Astrocyte (in vitro differentiated cells and primary cell): ENCODE results near the gene LAMB4. TPM values are rescaled to one million over a fixed set of nuclear protein-coding genes. Genes with fewer than 3 reads are reported as not detected.

Source experiments
- DNase-seq: peaks from one replicate; pipeline ENCODE4 v3.0.0-alpha.2; 2010; ENCODE audit warnings: low read depth
- FAIRE-seq: peaks from 2 replicates; lab custom pipeline; 2011; peaks lifted over from hg19 to GRCh38; lab: Jason Lieb, UNC
- H2AFZ ChIP-seq: 2 replicates; pipeline ENCODE4 v1.6.0; 2012; ENCODE audit warnings: low read depth, low read length, inconsistent platforms
- H3K27ac ChIP-seq: 2 replicates; pipeline ENCODE4 v1.5.1; 2011; ENCODE audit warnings: low read depth, low read length, inconsistent platforms
- H3K27me3 ChIP-seq: 2 replicates; pipeline ENCODE4 v1.6.0; 2011; ENCODE audit warnings: low read length, inconsistent platforms; ENCODE audit not compliant: insufficient read depth
- H3K36me3 ChIP-seq: 2 replicates; pipeline ENCODE4 v1.5.1; 2011; ENCODE audit warnings: low read length, inconsistent platforms; ENCODE audit not compliant: insufficient read depth
- H3K4me1 ChIP-seq: 2 replicates; pipeline ENCODE4 v1.5.1; 2011; ENCODE audit warnings: low read length, inconsistent platforms; ENCODE audit not compliant: insufficient read depth
- H3K4me2 ChIP-seq: 2 replicates; pipeline ENCODE4 v1.6.0; 2012; ENCODE audit warnings: low read length, inconsistent platforms
- H3K4me3 ChIP-seq: 2 replicates; pipeline ENCODE4 v1.5.1; 2011; ENCODE audit warnings: low read depth, mild to moderate bottlenecking, low read length, inconsistent platforms; ENCODE audit not compliant: insufficient read depth
- H3K79me2 ChIP-seq: 2 replicates; pipeline ENCODE4 v1.6.0; 2012; ENCODE audit warnings: mild to moderate bottlenecking, low read length, inconsistent platforms; ENCODE audit not compliant: insufficient read depth
- H3K9ac ChIP-seq: 2 replicates; pipeline ENCODE4 v1.6.0; 2012; ENCODE audit warnings: mild to moderate bottlenecking, low read length, inconsistent platforms
- H3K9me3 ChIP-seq: 2 replicates; pipeline ENCODE4 v1.5.1; 2012; ENCODE audit warnings: low read depth, mild to moderate bottlenecking, low read length, inconsistent platforms; ENCODE audit not compliant: insufficient read depth
- H4K20me1 ChIP-seq: 2 replicates; pipeline ENCODE4 v1.6.0; 2012; ENCODE audit warnings: low read length, inconsistent platforms; ENCODE audit not compliant: insufficient read depth
- H3K27ac Mint-ChIP-seq: one replicate; pipeline ENCODE4 v1.8.0; 2021; ENCODE audit warnings: mild to moderate bottlenecking, mixed read lengths; ENCODE audit not compliant: unreplicated experiment
- H3K27me3 Mint-ChIP-seq: one replicate; pipeline ENCODE4 v1.8.0; 2021; ENCODE audit warnings: low read depth, mixed read lengths; ENCODE audit not compliant: unreplicated experiment
- H3K36me3 Mint-ChIP-seq: one replicate; pipeline ENCODE4 v1.8.0; 2021; ENCODE audit warnings: low read depth, mixed read lengths; ENCODE audit not compliant: unreplicated experiment
- H3K4me1 Mint-ChIP-seq: one replicate; pipeline ENCODE4 v1.8.0; 2021; ENCODE audit warnings: low read depth, mixed read lengths; ENCODE audit not compliant: unreplicated experiment
- H3K4me3 Mint-ChIP-seq: one replicate; pipeline ENCODE4 v1.8.0; 2021; ENCODE audit warnings: mild to moderate bottlenecking, moderate library complexity, mixed read lengths; ENCODE audit not compliant: unreplicated experiment
- H3K9me3 Mint-ChIP-seq: one replicate; pipeline ENCODE4 v1.8.0; 2021; ENCODE audit warnings: mild to moderate bottlenecking, mixed read lengths; ENCODE audit not compliant: unreplicated experiment
- EZH2 ChIP-seq: IDR thresholded peaks from 2 replicates; pipeline ENCODE4 v1.6.1; 2012; ENCODE audit warnings: mild to moderate bottlenecking, low read length, inconsistent platforms; ENCODE audit not compliant: insufficient read depth
- total RNA-seq: library from RNA; stranded (reverse); gene quantifications from 2 replicates; pipeline ENCODE4 v1.2.1, GENCODE V29; 2021
- TF ChIP-seq, protein P1 (sequence below): IDR thresholded peaks from 2 replicates; pipeline ENCODE4 v1.5.1; 2011; ENCODE audit warnings: low read depth, mild to moderate bottlenecking, inconsistent platforms, low read length, moderate library complexity; ENCODE audit not compliant: insufficient read depth

Gene LAMB4
- total RNA-seq, 1 donor from 2014 or later = 0.16 TPM

DNA sequence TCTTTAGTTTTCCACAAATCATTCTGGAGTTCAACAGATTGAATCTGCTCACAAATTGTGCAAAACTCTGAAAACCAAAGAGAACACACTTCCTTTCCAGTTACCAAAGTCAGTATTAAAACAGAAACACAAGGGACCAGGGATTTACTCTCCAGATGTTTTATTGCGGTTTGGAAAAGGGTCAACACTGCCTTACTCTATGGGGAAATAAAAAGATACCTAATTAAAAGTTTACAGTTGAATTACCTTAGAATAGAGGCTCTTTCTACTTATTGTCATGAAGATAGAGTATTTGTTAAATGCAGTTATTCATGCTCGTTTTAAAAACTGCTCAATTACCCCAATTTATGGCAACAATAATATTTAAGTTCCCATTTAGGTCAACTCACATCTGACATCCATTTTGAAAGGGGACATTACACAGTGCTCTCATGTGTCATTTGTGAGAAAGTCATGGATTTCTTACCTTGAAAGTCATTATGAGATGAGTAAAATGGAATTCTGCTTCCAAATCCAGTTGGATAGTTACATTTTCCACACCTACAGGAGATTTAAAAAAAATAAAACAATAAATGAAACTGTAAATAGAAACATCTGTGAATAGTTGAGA is 135.6 kb downstream of the LAMB4 start:
- H3K4me3 ChIP-seq = no peak overlapping the region
- peaks cover 26% of the 10 kb centered on the region for H3K36me3 Mint-ChIP-seq
- H3K27me3 ChIP-seq = no peaks in the 10 kb centered on the region
- peaks cover 71% of the 10 kb centered on the region for H3K36me3 ChIP-seq
- H3K27ac Mint-ChIP-seq = peak overlapping the region; percentile 92
- peaks cover 71% of the 10 kb centered on the region for H3K79me2 ChIP-seq
- H3K27ac ChIP-seq = peak overlapping the region; percentile 91
- H3K4me2 ChIP-seq = peak overlapping the region; percentile 95
- peaks cover 23% of the 10 kb centered on the region for H4K20me1 ChIP-seq
- no peak for TF ChIP-seq EZH2
- TF ChIP-seq, protein P1, sequence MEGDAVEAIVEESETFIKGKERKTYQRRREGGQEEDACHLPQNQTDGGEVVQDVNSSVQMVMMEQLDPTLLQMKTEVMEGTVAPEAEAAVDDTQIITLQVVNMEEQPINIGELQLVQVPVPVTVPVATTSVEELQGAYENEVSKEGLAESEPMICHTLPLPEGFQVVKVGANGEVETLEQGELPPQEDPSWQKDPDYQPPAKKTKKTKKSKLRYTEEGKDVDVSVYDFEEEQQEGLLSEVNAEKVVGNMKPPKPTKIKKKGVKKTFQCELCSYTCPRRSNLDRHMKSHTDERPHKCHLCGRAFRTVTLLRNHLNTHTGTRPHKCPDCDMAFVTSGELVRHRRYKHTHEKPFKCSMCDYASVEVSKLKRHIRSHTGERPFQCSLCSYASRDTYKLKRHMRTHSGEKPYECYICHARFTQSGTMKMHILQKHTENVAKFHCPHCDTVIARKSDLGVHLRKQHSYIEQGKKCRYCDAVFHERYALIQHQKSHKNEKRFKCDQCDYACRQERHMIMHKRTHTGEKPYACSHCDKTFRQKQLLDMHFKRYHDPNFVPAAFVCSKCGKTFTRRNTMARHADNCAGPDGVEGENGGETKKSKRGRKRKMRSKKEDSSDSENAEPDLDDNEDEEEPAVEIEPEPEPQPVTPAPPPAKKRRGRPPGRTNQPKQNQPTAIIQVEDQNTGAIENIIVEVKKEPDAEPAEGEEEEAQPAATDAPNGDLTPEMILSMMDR = no peak
- peak overlapping the region; percentile 51 for H3K4me3 Mint-ChIP-seq
- peaks cover 61% of the 10 kb centered on the region for H3K4me1 ChIP-seq
- DNase-seq (no peak), FAIRE-seq (no peak)
- H3K9me3 ChIP-seq = no peaks in the 10 kb centered on the region
- H2AFZ ChIP-seq = no peak overlapping the region
- H3K9me3 Mint-ChIP-seq = peaks cover 3% of the 10 kb centered on the region
- peak overlapping the region; percentile 79 for H3K9ac ChIP-seq
- no peaks in the 10 kb centered on the region for H3K27me3 Mint-ChIP-seq
- H3K4me1 Mint-ChIP-seq = peaks cover 66% of the 10 kb centered on the region

DNA sequence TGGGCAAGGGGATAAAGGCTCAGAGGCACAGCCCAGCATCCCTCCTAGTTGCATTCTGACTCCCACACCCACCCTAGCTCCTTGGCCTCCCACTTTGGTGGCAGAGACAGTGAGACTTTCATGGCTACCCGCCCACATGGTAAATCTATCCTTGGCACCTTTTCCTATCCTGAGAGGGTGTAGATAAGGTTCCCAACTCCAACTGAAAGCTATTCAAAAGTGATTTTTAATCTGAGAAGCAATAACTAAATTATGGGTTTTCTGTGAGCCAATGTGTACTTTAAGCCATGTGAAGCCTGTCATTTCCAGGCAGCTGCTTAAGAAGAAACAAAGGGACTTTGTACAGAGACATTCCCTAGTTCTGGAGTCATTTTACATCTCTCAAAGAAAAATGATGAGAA is 136.3 kb downstream of the LAMB4 start:
- Histone ChIP-seq H3K79me2 (peaks cover 71% of the 10 kb centered on the region), H4K20me1 (peaks cover 29% of the 10 kb centered on the region), H2AFZ (no peak overlapping the region), H3K4me3 (no peak overlapping the region), H3K9ac (peak overlapping the region; percentile 79), H3K27ac (peak overlapping the region; percentile 91), H3K9me3 (no peaks in the 10 kb centered on the region), H3K27me3 (no peaks in the 10 kb centered on the region), H3K4me2 (peak overlapping the region; percentile 95), H3K36me3 (peaks cover 70% of the 10 kb centered on the region), H3K4me1 (peaks cover 56% of the 10 kb centered on the region)
- Mint-ChIP-seq H3K4me1 (peaks cover 62% of the 10 kb centered on the region), H3K4me3 (peak overlapping the region; percentile 48), H3K27me3 (no peaks in the 10 kb centered on the region), H3K9me3 (peaks cover 3% of the 10 kb centered on the region), H3K36me3 (peaks cover 30% of the 10 kb centered on the region), H3K27ac (peak overlapping the region; percentile 92)
- FAIRE-seq = no peak
- DNase-seq = peak; percentile 49
- TF ChIP-seq, protein P1 = no peak
- no peak for TF ChIP-seq EZH2

DNA sequence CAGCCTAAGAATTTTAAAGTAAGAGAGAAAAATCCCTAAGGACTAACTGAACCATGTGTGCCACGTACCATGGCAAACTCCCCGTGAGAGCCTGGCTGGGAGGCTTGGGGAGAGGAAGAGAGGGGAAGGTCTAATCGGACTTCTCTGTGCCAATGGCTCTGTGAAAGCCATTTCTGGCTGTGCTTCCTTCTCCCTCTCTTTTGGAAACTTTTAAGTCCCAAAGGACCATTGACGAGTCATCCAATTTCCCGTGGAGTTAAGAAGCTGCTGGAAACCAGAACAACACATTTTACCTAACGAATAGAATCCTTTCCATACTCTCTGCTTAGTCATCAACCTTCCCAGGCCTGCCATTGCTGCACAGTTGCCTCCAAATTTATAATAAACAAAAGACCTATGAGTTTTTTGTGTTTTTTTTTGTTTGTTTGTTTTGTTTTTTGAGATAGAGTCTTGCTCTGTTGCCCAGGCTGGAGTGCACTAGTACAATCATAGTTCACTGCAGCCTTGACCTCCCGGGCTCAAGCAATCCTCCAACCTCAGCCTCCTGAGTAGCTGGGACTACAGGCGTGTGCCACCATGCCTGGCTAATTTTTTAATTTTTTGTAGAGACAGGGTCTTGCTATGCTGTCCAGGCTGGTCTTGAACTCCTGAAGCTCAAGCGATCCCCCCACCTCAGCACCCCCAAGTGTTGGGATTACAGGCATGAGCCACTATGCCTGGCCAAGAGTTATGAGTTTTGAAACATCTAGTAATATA is 140.4 kb downstream of the LAMB4 start:
- peak overlapping the region; percentile 81 for H3K27ac Mint-ChIP-seq
- FAIRE-seq (no peak), DNase-seq (no peak)
- Histone ChIP-seq H3K36me3 (peaks cover 79% of the 10 kb centered on the region), H3K79me2 (peaks cover 90% of the 10 kb centered on the region), H3K9me3 (no peaks in the 10 kb centered on the region), H3K4me1 (peaks cover 17% of the 10 kb centered on the region), H3K4me3 (no peak overlapping the region), H3K9ac (no peak overlapping the region), H2AFZ (no peak overlapping the region), H4K20me1 (peaks cover 60% of the 10 kb centered on the region), H3K4me2 (peak overlapping the region; percentile 11), H3K27ac (peak overlapping the region; percentile 44), H3K27me3 (no peaks in the 10 kb centered on the region)
- peaks cover 25% of the 10 kb centered on the region for H3K4me1 Mint-ChIP-seq
- peaks cover 47% of the 10 kb centered on the region for H3K36me3 Mint-ChIP-seq
- H3K27me3 Mint-ChIP-seq = no peaks in the 10 kb centered on the region
- TF ChIP-seq EZH2 = no peak
- TF ChIP-seq, protein P1 = no peak
- peak overlapping the region; percentile 13 for H3K4me3 Mint-ChIP-seq
- peaks cover 3% of the 10 kb centered on the region for H3K9me3 Mint-ChIP-seq
